HUES48 (cell line): Measurements from ENCODE around the gene TFF1.

Source experiments
- H3K27ac ChIP-seq: one replicate; pipeline ENCODE4 v1.7.0; 2013; ENCODE audit warnings: low read depth, low read length, inconsistent platforms
- H3K27me3 ChIP-seq: 2 replicates; pipeline ENCODE4 v1.6.1; 2013; ENCODE audit warnings: mild to moderate bottlenecking, low read length; ENCODE audit not compliant: control insufficient read depth, insufficient read depth
- H3K36me3 ChIP-seq: 2 replicates; pipeline ENCODE4 v1.6.1; 2013; ENCODE audit warnings: low read length; ENCODE audit not compliant: control insufficient read depth, insufficient read depth
- H3K4me1 ChIP-seq: 2 replicates; pipeline ENCODE4 v1.6.1; 2013; ENCODE audit warnings: mild to moderate bottlenecking, low read length; ENCODE audit not compliant: control insufficient read depth, insufficient read depth
- H3K4me3 ChIP-seq: 2 replicates; pipeline ENCODE4 v1.5.1; 2013; ENCODE audit warnings: mild to moderate bottlenecking, low read depth, low read length
- H3K9ac ChIP-seq: 2 replicates; pipeline ENCODE4 v1.6.1; 2013; ENCODE audit warnings: mild to moderate bottlenecking, low read depth, low read length, moderate library complexity
- H3K9me3 ChIP-seq: 2 replicates; pipeline ENCODE4 v1.6.1; 2013; ENCODE audit warnings: low read length; ENCODE audit not compliant: control insufficient read depth, insufficient read depth

TFF1 gene

DNA sequence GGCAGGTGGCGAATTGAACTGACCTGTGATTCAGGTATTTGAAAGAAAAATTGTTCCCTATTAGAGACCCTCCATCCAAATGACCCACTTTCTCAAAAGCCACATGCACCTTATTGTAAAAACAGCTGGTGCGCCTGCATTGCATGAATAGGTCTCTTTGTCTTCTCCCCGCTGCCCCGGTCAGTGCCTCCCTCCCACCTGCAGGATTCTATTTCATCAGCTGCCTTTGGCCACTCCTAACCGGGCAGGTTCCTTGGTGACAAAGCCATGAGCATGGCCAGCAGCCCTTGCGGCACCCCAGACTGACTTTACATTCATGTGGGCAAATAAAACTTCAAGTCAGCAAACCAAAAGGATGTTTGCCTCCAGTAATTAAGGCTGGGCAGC is 23.1 kb upstream of the TFF1 start:
- H3K9me3 ChIP-seq, result no peaks in the 10 kb centered on the region
- H3K36me3 ChIP-seq, result no peaks in the 10 kb centered on the region
- H3K27ac ChIP-seq, result peak overlapping the region; percentile 21
- peaks cover 16% of the 10 kb centered on the region for H3K4me1 ChIP-seq
- no peak overlapping the region for H3K4me3 ChIP-seq
- peak overlapping the region; percentile 37 for H3K9ac ChIP-seq
- no peaks in the 10 kb centered on the region for H3K27me3 ChIP-seq

DNA sequence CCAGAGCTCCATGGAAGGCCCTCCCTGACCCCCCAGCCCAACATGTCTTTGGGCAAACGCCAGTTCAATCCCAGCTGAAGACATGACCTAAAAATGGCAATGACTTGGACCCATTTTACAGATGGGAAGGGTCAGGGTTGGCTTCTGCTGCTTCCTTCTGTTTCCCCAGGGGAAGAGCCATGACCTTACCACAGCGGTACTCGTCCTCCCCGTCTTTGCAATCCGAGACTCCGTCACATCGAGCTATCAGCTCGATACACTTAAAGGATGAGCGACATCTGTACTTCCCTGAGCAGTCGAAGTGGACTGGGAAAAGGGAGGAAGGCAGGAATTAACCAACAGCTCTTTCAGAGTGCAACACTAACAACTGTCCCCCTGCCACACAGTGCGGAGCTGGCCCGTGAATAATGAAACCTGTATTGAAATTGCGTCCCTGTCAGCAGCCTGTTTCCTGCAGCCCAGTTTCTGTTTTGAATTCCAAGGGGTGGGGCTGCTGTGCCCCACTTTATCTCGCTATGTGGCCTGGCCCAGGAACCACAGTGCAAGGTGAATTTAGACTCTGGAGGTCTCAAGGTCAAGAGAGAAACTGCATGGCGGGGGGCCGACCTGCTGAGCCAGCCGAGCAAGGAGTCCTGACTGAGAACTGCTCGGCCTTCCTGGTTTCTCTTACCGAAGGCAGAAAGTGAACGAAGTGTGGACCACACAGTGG is 22.6 kb upstream of the TFF1 start:
- H3K27ac ChIP-seq, result peak overlapping the region; percentile 21
- no peaks in the 10 kb centered on the region for H3K36me3 ChIP-seq
- H3K27me3 ChIP-seq, result no peaks in the 10 kb centered on the region
- peak overlapping the region; percentile 37 for H3K9ac ChIP-seq
- peaks cover 16% of the 10 kb centered on the region for H3K4me1 ChIP-seq
- no peak overlapping the region for H3K4me3 ChIP-seq
- H3K9me3 ChIP-seq, result no peaks in the 10 kb centered on the region

DNA sequence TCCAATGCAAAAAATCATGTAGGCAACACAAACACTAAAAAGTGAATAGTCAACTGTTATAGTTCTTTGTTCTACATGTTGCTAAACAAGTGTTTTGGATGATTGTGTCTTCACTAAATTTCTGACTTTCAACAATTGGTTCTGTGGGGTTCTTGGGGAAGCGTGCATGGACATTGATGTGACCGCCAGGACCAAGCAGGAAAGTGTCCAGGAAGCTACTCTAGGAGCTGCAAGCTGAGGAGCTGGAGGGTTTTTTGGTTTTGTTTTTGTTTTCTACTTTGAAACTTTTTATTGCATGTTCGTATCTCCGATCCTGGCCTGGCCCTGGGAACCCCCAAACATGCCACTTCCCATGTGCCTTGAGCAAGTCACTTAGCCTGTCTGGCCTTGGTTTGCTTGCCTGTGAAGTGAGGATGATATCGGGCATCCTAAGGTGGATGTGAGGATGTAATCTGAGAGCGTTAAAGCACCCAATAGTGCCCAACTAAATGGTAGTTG is 21.6 kb upstream of the TFF1 start:
- Histone ChIP-seq H3K27ac (no peak overlapping the region), H3K9ac (no peak overlapping the region), H3K27me3 (no peaks in the 10 kb centered on the region), H3K4me3 (no peak overlapping the region), H3K4me1 (peaks cover 16% of the 10 kb centered on the region), H3K36me3 (no peaks in the 10 kb centered on the region), H3K9me3 (no peaks in the 10 kb centered on the region)

DNA sequence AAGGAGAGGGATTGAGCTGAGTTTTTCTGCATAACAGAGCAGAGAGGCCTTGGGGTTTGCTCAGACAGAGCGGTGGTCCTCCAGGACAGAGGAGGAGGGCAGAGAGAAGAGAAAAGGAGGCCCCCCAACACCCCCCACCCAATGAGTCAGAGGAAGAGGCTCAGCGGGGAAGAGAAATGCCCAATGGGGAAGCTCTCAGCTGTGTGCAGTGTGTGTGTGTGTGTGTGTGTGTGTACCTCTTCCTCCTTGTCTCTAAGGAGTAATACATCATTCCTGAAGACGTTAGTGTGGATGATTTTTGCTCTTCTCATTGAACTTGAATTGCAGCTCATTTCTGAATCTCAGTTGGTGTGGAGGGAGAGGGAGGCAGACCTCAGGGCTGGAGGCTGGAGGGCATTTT is 20.8 kb upstream of the TFF1 start:
- Histone ChIP-seq H3K4me1 (peaks cover 16% of the 10 kb centered on the region), H3K36me3 (no peaks in the 10 kb centered on the region), H3K9ac (no peak overlapping the region), H3K27ac (no peak overlapping the region), H3K9me3 (0 out of 2 replicates have a peak, but pooled peaks cover 1% of the 10 kb centered on the region), H3K27me3 (no peaks in the 10 kb centered on the region), H3K4me3 (no peak overlapping the region)

DNA sequence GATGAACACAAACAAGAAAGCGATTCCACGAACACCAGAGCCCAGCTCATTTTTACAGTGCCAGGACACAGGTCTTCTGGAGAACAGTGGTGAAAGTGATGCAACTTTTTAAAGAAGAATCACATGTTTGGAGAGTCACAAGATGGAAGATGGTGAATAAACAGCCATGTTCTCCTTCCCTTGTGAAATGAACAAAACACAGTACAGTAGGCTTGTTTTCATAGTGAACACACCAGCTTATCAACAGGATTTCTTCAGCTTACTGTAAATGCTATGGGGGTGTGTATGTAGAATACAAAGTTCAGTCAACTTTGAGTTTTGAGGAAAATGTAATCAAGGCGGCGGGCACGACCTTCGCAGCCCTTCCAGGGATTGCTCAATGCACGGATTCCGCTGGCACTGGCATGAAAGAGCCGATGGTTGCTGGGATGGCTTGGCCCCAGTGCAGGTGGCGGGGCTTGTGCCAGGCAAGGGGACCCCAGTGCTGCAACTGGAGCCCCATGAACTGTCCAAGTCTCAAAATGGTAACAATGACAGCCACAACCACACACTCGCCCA is 19.8 kb upstream of the TFF1 start:
- Histone ChIP-seq H3K4me1 (peaks cover 16% of the 10 kb centered on the region), H3K36me3 (no peaks in the 10 kb centered on the region), H3K27ac (no peak overlapping the region), H3K4me3 (no peak overlapping the region), H3K27me3 (no peaks in the 10 kb centered on the region), H3K9ac (no peak overlapping the region), H3K9me3 (0 out of 2 replicates have a peak, but pooled peaks cover 4% of the 10 kb centered on the region)

DNA sequence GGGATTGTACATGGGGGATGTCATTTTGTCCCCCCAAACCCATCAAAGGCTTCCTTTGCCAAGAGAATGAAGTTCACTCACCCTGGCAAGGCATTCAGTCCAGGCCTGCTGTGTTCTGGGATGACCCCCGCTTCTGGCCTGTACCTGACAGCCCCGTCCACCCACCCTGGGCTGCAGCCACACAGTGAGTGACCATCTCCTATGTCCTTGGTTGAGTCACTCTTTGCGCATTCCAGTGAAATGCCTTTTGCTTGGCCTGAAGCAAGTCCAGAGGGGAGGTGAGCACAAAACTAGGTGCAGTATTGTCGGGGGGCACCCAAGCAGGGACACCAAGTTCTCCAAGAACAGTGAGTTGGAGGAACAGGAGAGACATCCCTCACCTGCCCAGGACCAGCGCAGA is 19.3 kb upstream of the TFF1 start:
- Histone ChIP-seq H3K27ac (no peak overlapping the region), H3K36me3 (no peaks in the 10 kb centered on the region), H3K9me3 (0 out of 2 replicates have a peak, but pooled peaks cover 4% of the 10 kb centered on the region), H3K9ac (no peak overlapping the region), H3K27me3 (no peaks in the 10 kb centered on the region), H3K4me1 (peaks cover 16% of the 10 kb centered on the region), H3K4me3 (no peak overlapping the region)

DNA sequence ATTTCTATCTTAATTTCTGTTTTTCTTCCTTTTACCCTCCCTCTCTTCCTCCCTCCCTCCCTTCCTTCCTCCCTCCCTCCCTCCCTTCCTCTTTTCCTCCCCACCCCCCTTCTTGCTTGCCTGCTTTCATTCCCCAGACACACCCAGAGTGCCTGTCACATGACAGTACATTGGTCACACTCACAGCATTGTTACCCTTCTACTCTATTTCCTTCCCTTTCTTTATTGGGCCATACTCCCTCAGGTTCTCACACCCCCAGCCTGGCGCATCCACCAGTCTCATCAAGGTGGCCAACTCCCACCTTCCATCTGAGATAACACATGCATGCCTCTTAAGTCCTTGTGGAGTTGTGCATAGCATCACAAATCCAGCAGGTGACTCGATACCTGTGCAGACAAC is 18.7 kb upstream of the TFF1 start:
- H3K27ac ChIP-seq, result no peak overlapping the region
- peaks cover 15% of the 10 kb centered on the region for H3K4me1 ChIP-seq
- no peak overlapping the region for H3K9ac ChIP-seq
- H3K36me3 ChIP-seq, result no peaks in the 10 kb centered on the region
- no peaks in the 10 kb centered on the region for H3K27me3 ChIP-seq
- H3K4me3 ChIP-seq, result no peak overlapping the region
- 0 out of 2 replicates have a peak, but pooled peaks cover 4% of the 10 kb centered on the region for H3K9me3 ChIP-seq

DNA sequence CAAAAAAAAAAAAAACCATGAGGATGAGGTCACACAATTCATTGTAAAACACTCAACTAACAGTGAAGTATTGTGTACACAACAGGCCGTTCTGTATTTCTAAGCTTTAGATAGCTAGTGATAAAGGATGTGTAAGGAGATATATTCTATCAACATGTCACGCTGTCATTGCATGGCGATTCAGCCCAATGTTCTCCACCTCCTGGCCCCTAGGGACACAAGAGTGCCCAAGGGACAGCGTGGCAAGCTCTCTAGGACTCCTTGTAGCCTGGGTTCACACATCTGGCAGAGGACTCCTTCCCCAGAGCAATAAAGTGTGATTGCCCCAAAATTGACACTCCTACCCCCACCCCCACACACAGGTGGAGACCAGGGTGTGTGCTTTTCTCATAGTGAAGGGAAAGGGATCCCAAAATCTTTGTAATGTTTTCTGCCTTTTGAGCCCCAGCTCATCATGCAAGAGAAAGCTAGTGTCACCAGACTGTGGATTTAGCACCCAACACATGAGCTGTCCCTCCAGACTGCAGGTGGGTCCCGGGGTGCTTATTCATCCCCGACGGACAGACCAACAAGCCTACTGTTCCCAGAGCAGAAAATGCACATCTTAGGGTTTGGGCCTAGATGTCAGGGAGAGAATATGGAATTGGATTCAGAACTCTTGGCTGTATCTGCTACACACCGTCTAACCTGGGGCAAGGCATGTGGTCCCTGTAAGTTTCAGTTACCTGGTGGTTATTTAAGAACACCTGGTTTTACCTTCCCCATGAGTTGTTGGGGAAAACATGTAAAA is 18.0 kb upstream of the TFF1 start:
- Histone ChIP-seq H3K27ac (no peak overlapping the region), H3K4me3 (no peak overlapping the region), H3K27me3 (no peaks in the 10 kb centered on the region), H3K9ac (no peak overlapping the region), H3K4me1 (peaks cover 9% of the 10 kb centered on the region), H3K36me3 (no peaks in the 10 kb centered on the region), H3K9me3 (0 out of 2 replicates have a peak, but pooled peaks cover 4% of the 10 kb centered on the region)

DNA sequence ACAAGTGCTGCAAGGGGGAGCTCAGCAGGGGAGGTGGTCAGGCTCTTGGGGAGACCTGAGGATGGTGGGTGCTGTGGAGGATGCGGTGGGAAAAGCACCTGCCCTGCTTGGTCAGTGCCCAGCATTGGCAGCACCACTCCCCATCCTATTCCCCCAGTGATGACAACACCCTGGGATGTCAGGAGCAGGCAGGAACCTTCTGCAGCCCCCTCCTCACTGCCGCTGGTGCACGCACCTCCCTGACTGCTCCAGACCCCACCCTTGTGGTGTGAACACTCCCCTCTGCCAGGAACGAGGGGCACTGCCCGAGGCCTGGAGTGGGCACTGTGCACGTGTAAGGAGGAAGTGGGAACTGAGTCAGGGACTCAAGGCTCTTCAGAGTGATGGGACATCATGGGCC is 17.0 kb upstream of the TFF1 start:
- Histone ChIP-seq H3K9me3 (0 out of 2 replicates have a peak, but pooled peaks cover 4% of the 10 kb centered on the region), H3K27ac (no peak overlapping the region), H3K4me3 (no peak overlapping the region), H3K4me1 (no peaks in the 10 kb centered on the region; the same call in 1 of the 2 replicates), H3K9ac (no peak overlapping the region), H3K36me3 (no peaks in the 10 kb centered on the region), H3K27me3 (no peaks in the 10 kb centered on the region)

DNA sequence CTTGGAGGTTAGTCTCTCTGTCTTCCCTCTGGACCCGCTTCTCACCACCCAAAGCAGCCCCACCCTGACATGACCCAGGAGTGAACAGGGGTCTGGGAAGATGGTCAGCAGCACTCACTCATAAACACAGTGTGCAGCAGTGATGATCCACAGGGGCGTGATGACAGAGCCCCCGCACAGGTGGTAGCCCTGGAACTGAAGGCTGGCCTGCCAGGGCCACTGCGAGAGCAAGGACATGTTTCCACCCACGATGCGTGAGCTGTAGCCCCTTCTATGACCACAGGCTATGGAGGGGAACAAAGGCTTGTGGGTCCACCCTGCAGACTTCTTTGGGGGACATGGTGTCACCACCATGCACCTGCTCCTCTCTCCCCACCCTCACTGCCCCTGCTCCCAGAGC is 16.6 kb upstream of the TFF1 start:
- no peaks in the 10 kb centered on the region for H3K4me1 ChIP-seq
- no peak overlapping the region for H3K27ac ChIP-seq
- H3K9ac ChIP-seq, result no peak overlapping the region

More for the DNA sequence above, 16.6 kb upstream of the TFF1 start:
- Histone ChIP-seq H3K9me3 (0 out of 2 replicates have a peak, but pooled peaks cover 4% of the 10 kb centered on the region), H3K27me3 (no peaks in the 10 kb centered on the region), H3K36me3 (no peaks in the 10 kb centered on the region), H3K4me3 (no peak overlapping the region)
